Astrocyte (in vitro differentiated cells and primary cell): ENCODE results near the gene ERC1. TPM values are rescaled to one million over a fixed set of nuclear protein-coding genes. Genes with fewer than 3 reads are reported as not detected.

Experiments
- DNase-seq: peaks from one replicate; pipeline ENCODE4 v3.0.0-alpha.2; 2010; ENCODE audit warnings: low read depth
- FAIRE-seq: peaks from 2 replicates; lab custom pipeline; 2011; peaks lifted over from hg19 to GRCh38; lab: Jason Lieb, UNC
- H2AFZ ChIP-seq: 2 replicates; pipeline ENCODE4 v1.6.0; 2012; ENCODE audit warnings: low read depth, low read length, inconsistent platforms
- H3K27ac ChIP-seq: 2 replicates; pipeline ENCODE4 v1.5.1; 2011; ENCODE audit warnings: low read depth, low read length, inconsistent platforms
- H3K27me3 ChIP-seq: 2 replicates; pipeline ENCODE4 v1.6.0; 2011; ENCODE audit warnings: low read length, inconsistent platforms; ENCODE audit not compliant: insufficient read depth
- H3K36me3 ChIP-seq: 2 replicates; pipeline ENCODE4 v1.5.1; 2011; ENCODE audit warnings: low read length, inconsistent platforms; ENCODE audit not compliant: insufficient read depth
- H3K4me1 ChIP-seq: 2 replicates; pipeline ENCODE4 v1.5.1; 2011; ENCODE audit warnings: low read length, inconsistent platforms; ENCODE audit not compliant: insufficient read depth
- H3K4me2 ChIP-seq: 2 replicates; pipeline ENCODE4 v1.6.0; 2012; ENCODE audit warnings: low read length, inconsistent platforms
- H3K4me3 ChIP-seq: 2 replicates; pipeline ENCODE4 v1.5.1; 2011; ENCODE audit warnings: low read depth, mild to moderate bottlenecking, low read length, inconsistent platforms; ENCODE audit not compliant: insufficient read depth
- H3K79me2 ChIP-seq: 2 replicates; pipeline ENCODE4 v1.6.0; 2012; ENCODE audit warnings: mild to moderate bottlenecking, low read length, inconsistent platforms; ENCODE audit not compliant: insufficient read depth
- H3K9ac ChIP-seq: 2 replicates; pipeline ENCODE4 v1.6.0; 2012; ENCODE audit warnings: mild to moderate bottlenecking, low read length, inconsistent platforms
- H3K9me3 ChIP-seq: 2 replicates; pipeline ENCODE4 v1.5.1; 2012; ENCODE audit warnings: low read depth, mild to moderate bottlenecking, low read length, inconsistent platforms; ENCODE audit not compliant: insufficient read depth
- H4K20me1 ChIP-seq: 2 replicates; pipeline ENCODE4 v1.6.0; 2012; ENCODE audit warnings: low read length, inconsistent platforms; ENCODE audit not compliant: insufficient read depth
- H3K27ac Mint-ChIP-seq: one replicate; pipeline ENCODE4 v1.8.0; 2021; ENCODE audit warnings: mild to moderate bottlenecking, mixed read lengths; ENCODE audit not compliant: unreplicated experiment
- H3K27me3 Mint-ChIP-seq: one replicate; pipeline ENCODE4 v1.8.0; 2021; ENCODE audit warnings: low read depth, mixed read lengths; ENCODE audit not compliant: unreplicated experiment
- H3K36me3 Mint-ChIP-seq: one replicate; pipeline ENCODE4 v1.8.0; 2021; ENCODE audit warnings: low read depth, mixed read lengths; ENCODE audit not compliant: unreplicated experiment
- H3K4me1 Mint-ChIP-seq: one replicate; pipeline ENCODE4 v1.8.0; 2021; ENCODE audit warnings: low read depth, mixed read lengths; ENCODE audit not compliant: unreplicated experiment
- H3K4me3 Mint-ChIP-seq: one replicate; pipeline ENCODE4 v1.8.0; 2021; ENCODE audit warnings: mild to moderate bottlenecking, moderate library complexity, mixed read lengths; ENCODE audit not compliant: unreplicated experiment
- H3K9me3 Mint-ChIP-seq: one replicate; pipeline ENCODE4 v1.8.0; 2021; ENCODE audit warnings: mild to moderate bottlenecking, mixed read lengths; ENCODE audit not compliant: unreplicated experiment
- CTCF ChIP-seq: IDR thresholded peaks from 2 replicates; pipeline ENCODE4 v1.5.1; 2011; ENCODE audit warnings: low read depth, mild to moderate bottlenecking, inconsistent platforms, low read length, moderate library complexity; ENCODE audit not compliant: insufficient read depth
- EZH2 ChIP-seq: IDR thresholded peaks from 2 replicates; pipeline ENCODE4 v1.6.1; 2012; ENCODE audit warnings: mild to moderate bottlenecking, low read length, inconsistent platforms; ENCODE audit not compliant: insufficient read depth
- total RNA-seq: library from RNA; stranded (reverse); gene quantifications from 2 replicates; pipeline ENCODE4 v1.2.1, GENCODE V29; 2021

ERC1 gene
- total RNA-seq, 1 donor from 2014 or later = 67.1 TPM

- FAIRE-seq = no peak
- H3K9me3 ChIP-seq = no peaks in the 10 kb centered on the region
Measured at GRCh38 chr12:1309613-1310012, 318.6 kb downstream of the ERC1 start.

GRCh38 chr12:1310653-1311052 lies 319.6 kb downstream of the ERC1 start:
- H3K4me3 ChIP-seq = no peak overlapping the region
- H3K9me3 ChIP-seq = no peaks in the 10 kb centered on the region
- no peaks in the 10 kb centered on the region for H3K27me3 ChIP-seq
- H3K27me3 Mint-ChIP-seq = no peaks in the 10 kb centered on the region
- TF ChIP-seq EZH2 (no peak), CTCF (no peak)
- no peak overlapping the region for H2AFZ ChIP-seq
- DNase-seq (no peak), FAIRE-seq (peak; percentile 55)
- H3K4me1 ChIP-seq = no peaks in the 10 kb centered on the region
- H3K27ac ChIP-seq = no peak overlapping the region
- H3K4me3 Mint-ChIP-seq = no peak overlapping the region
- no peaks in the 10 kb centered on the region for H3K36me3 ChIP-seq
- H3K9ac ChIP-seq = no peak overlapping the region
- no peak overlapping the region for H3K4me2 ChIP-seq
- peaks cover 6% of the 10 kb centered on the region for H3K36me3 Mint-ChIP-seq
- H4K20me1 ChIP-seq = no peaks in the 10 kb centered on the region
- peaks cover 10% of the 10 kb centered on the region for H3K4me1 Mint-ChIP-seq
- no peaks in the 10 kb centered on the region for H3K9me3 Mint-ChIP-seq
- no peak overlapping the region for H3K27ac Mint-ChIP-seq
- H3K79me2 ChIP-seq = no peaks in the 10 kb centered on the region

More at GRCh38 chr12:1309613-1310012, 318.6 kb downstream of the ERC1 start:
- Mint-ChIP-seq H3K4me1 (peaks cover 10% of the 10 kb centered on the region), H3K4me3 (no peak overlapping the region), H3K27ac (no peak overlapping the region), H3K36me3 (peaks cover 5% of the 10 kb centered on the region), H3K27me3 (no peaks in the 10 kb centered on the region), H3K9me3 (no peaks in the 10 kb centered on the region)
- DNase-seq = no peak
- Histone ChIP-seq H3K27ac (no peak overlapping the region), H3K4me2 (no peak overlapping the region), H2AFZ (no peak overlapping the region), H3K79me2 (no peaks in the 10 kb centered on the region), H3K4me1 (no peaks in the 10 kb centered on the region), H3K4me3 (no peak overlapping the region), H3K9ac (no peak overlapping the region), H3K36me3 (no peaks in the 10 kb centered on the region), H3K27me3 (no peaks in the 10 kb centered on the region), H4K20me1 (no peaks in the 10 kb centered on the region)
- TF ChIP-seq EZH2 (no peak), CTCF (no peak)

GRCh38 chr12:1311145-1311544 lies 320.1 kb downstream of the ERC1 start:
- Histone ChIP-seq H3K9me3 (no peaks in the 10 kb centered on the region), H3K79me2 (no peaks in the 10 kb centered on the region), H3K4me1 (no peaks in the 10 kb centered on the region), H3K27ac (no peak overlapping the region), H4K20me1 (no peaks in the 10 kb centered on the region), H3K4me3 (no peak overlapping the region), H3K36me3 (no peaks in the 10 kb centered on the region), H3K27me3 (no peaks in the 10 kb centered on the region), H2AFZ (no peak overlapping the region), H3K9ac (no peak overlapping the region), H3K4me2 (no peak overlapping the region)
- no peak for TF ChIP-seq EZH2
- TF ChIP-seq CTCF = no peak
- H3K27me3 Mint-ChIP-seq = no peaks in the 10 kb centered on the region
- FAIRE-seq = no peak
- DNase-seq = no peak
- H3K4me1 Mint-ChIP-seq = peaks cover 6% of the 10 kb centered on the region
- no peaks in the 10 kb centered on the region for H3K9me3 Mint-ChIP-seq
- no peak overlapping the region for H3K4me3 Mint-ChIP-seq
- no peak overlapping the region for H3K27ac Mint-ChIP-seq
- peaks cover 6% of the 10 kb centered on the region for H3K36me3 Mint-ChIP-seq
